ENCODE data around the gene PROK1.

GRCh38 chr1:110454328-110454727, 3.4 kb downstream of the PROK1 start:
- no peak for TF ChIP-seq POLR2AphosphoS5 (IDR thresholded peaks at IDR 0.05; ENCODE audit: low read depth, low read length)
- no peak for TF ChIP-seq TAF1 (IDR thresholded peaks at IDR 0.05; ENCODE audit: borderline replicate concordance, low read depth, low read length)
- TF ChIP-seq POLR2A (IDR thresholded peaks at IDR 0.05; ENCODE audit: low read depth, low read length) = no peak
